HK-2 (cell line): ENCODE results near the gene MACROD2.
"Not testable (repeated sequence)": the region's sequence is repeated elsewhere in the genome, so short reads cannot be mapped to it uniquely, and the experiment has no call there.

Experiments used
- DNase-seq: peaks from one replicate; pipeline ENCODE4 v3.0.0-alpha.2; 2018; ENCODE audit not compliant: unreplicated experiment

The MACROD2 gene

DNA sequence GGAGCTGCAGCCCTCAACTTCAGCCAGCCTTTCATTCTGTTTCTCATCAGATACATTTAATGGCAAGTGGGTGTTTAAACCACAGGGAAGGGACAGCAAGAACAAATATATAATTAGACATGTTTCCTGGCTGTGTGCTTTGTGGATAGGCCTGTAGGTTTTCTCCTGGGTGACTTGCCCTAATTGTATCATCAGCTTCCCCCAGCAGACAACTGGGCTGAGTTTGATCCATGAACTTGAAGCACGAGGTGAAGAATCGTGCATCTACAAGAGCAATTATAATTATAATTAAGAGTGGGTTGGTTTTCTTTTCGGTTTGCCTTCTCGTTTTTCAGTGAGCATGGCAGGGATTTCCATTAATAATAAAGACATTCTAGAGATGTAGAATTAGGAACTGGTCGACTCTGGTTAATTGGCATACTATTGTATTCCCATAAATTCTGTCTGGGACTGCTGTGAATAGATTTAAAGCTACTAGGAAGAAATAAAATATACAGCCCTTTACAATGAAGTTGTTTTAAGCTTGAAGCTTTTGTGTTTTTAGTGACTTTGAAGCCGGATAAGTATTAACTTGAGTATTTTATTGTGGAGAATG, 1525.7 kb downstream of the MACROD2 start:
- DNase-seq, result no peak

DNA sequence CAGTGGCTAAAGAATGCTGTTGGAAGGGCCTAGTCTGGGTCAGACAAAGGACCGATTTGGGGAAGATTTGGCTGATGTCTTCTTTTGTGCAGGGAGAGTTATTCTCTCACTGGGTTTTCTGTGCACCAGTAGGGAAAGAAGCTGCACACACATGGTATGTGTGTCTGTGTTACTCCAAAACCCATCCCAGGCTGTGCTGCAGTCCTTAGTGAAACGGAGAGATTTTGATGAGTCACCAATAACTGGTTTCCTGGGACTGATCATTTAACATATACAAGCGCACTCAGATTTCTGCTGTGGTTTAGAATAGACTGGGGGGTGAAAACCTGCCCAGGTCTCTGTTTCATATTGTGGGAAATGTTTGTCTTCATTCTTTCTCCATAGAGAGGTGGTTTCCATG, 1528.1 kb downstream of the MACROD2 start:
- no peak for DNase-seq

DNA sequence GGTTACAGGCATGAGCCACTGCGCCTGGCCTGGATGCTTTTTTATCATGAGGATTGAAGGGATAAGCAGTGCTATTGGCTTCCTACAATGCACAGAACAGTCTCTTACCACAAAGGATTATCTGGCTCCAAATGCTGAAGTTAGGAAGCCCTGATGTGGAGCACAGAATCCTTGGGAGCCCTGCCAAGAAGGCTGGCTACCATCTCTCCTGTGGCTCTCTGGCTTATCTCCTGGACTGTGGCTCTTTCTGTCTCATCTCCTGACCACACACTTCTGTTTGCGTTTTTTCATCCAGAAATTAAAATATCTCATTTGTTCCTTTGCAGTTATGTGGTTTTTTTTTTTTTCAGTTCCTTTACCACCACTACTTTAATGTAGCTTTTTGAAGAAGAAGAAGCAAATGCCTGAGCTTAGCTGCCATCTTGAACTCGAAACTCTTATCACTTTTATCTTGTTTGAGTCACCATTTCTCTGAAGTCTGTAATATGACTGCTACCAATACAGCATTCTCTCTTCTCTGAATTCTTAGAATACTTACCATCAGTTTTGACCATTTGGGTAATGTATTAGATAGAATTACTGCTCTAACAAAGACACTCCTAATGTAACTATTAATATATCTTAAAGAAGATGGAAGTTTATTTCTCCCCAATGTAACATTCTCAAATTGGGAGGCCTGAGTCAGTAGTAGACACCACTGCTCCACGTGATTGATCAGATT, 1533.2 kb downstream of the MACROD2 start:
- DNase-seq, result no peak

DNA sequence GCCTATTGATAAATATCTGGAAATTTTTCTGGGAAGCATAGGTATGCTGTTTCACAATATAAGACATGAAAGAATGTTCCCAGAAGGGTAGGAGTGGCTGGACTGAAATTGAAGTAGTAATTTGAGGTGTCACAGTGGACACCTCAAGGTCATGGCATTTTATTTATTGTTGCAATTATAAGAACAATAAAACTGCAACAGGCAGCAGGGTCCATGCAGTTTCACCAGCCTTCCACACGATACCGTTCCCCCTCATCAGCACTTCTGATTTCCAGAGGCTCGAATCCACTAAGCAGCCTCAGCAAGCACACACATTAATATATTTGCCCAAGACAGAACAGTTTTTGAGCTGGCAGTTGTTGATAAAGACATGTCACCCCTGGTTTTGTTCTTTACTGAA, 1540.5 kb downstream of the MACROD2 start:
- DNase-seq, result no peak

DNA sequence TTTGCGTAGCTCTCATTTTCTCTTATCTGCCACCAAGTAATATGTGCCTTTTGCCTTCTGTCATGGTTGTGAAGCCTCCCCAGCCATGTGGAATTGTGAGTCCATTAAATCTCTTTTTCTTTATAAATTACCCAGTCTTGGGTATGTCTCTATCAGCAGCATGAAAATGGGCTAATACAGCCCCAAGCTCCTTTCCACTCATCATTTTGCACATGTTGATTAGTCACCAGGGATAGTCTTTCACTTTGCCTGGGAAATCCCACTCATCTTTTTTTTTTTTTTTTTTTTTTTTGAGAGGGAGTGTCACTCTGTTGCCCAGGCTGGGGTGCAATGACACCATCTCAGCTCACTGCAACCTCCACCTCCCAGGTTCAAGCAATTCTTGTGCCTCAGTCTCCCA, 1541.9 kb downstream of the MACROD2 start:
- not testable (repeated sequence) for DNase-seq

DNA sequence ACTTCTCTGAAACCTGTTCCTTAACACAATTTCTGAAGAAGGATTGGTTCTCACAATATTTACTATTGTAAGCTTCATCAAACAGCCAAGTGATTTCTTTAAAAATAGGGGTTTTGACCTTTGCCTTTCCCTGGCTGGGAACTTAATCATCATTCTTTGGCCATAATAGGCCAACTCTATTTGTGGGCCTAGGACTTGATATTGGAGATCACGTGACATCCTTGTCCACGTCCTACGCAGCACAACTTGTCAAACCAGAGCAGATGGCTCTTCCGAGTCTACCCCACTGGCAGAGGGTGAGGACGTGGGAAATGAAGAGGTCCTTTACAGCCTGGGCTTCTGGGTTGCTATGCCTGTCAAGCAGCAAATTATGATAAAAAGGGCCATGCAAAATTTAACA, 1547.3 kb downstream of the MACROD2 start:
- no peak for DNase-seq

DNA sequence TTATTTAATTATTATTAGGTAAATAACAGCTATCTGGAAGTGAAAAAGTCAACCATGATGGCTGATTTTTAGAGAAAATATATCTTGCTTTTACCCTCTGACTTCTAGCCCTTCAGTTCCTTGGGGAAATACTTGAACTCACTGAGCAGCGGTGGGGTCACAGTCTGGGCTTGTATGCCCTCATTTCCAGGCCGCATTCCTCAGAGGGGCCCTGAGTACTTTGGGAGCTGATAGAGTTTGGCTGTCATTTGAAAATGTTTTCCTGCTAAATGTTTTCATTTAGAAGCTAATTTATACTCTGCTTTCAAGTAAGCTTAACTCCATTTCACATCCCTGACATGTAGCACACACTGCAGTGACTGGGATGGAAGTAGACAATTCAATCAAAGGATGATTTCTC, 1549.4 kb downstream of the MACROD2 start:
- no peak for DNase-seq

DNA sequence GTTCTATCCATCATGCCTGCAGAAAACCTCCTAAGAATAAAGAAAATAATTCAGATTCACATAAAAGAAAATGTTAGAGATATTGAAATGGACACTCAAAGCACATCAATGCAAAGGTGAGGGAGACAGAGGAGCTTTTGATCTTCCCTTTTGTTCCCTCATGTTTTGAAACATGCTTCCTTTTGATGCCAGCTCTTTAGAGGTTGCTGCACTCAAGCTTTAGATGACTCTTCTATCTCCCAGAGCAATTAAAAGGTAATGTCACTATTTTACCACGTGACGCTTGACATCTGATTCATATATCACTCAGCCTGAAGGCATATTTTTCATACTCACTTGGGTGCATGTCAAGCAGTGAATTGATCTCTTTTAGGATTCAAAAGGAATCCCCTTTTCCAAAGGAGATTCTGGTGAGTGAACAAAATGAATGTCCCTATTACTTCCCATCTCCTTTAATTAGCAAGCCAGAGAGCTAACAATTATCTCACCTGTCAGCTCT, 1551.3 kb downstream of the MACROD2 start:
- no peak for DNase-seq

DNA sequence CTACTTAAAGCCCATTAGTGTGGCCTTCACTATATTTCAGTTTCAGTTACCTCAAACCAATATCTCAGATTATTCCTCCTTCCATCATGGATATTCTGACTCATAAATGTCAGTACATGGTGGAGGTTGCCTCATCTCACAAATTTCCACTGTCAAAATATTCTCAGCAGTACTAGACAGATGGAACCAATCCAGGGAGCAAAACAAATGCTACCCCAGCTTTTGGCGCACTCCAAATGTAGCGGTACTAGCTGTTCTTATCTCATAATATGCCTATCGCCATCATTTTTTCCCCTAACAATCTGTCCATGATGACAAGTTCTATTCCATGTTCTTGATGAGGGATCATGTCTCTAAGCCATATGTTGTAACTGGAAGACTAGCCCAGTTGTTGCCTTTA, 1551.8 kb downstream of the MACROD2 start:
- no peak for DNase-seq

DNA sequence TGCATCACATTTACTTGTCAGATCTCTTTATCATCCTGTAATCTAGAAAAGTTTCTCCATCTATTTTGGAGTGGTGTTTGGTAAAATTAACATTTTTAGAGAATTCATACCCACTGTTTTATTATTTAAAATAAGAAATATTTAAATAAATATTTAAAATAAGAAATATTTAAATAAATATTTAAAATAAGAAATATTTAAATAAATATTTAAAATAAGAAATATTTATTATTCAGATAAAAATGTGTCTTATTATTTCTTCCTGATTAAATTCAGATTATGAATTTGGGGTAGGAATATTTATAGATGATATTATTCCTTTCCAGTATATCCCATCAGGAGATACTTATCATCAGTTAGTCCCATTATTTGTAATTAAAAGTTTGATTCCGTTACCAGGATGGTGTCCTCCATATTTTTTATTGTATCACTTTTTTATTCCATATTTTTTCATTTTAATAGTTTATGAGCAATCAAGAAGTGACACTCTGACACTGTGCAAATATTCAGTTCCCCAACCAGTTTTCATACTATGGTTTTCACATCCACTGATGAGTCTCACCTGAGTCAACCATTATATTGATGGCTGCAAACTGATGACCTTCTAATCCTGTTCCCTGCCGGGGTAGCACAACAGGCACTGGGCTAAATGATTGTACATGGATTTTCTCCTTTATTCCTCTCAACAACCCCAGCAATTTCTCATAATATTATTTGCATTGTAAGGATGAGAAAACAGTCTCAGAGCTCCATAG, 1555.0 kb downstream of the MACROD2 start:
- DNase-seq, result no peak

DNA sequence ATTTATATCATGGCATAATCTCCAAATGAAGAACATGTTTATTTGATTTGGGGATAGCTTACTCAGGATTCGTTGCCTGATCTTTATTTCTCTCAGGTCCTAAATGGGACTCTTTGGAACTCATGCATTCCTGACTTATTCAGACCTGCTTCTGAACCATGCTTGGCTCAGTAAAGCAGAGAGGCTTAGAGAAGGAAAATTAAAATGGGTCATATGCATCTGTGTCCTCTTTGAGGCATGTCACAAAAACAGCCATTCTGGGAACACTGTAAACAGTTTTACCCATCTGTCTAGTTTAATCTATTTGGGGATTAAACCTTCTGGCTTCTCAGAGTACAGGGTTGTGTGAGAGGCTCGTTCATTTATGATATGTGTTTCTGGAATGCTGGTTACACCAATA, 1560.6 kb downstream of the MACROD2 start:
- no peak for DNase-seq

DNA sequence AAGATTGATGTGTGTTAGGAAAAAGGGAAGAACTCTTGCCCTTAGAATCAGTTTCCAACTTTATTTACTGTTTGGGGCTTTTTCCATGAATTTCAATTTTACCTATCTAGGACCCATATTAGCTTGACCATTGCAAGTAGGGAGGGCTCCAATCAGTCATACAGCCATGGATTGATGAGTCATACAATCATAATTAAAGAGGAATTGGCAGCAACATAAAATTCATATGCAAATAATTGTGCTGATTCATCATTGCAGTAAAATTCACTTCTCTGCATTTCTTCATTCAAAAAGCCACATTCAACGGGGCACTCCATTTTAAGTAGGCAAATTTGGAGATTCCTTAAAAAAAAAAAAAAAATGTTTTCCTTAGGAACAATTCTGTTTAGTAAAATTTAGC, 1561.6 kb downstream of the MACROD2 start:
- no peak for DNase-seq

DNA sequence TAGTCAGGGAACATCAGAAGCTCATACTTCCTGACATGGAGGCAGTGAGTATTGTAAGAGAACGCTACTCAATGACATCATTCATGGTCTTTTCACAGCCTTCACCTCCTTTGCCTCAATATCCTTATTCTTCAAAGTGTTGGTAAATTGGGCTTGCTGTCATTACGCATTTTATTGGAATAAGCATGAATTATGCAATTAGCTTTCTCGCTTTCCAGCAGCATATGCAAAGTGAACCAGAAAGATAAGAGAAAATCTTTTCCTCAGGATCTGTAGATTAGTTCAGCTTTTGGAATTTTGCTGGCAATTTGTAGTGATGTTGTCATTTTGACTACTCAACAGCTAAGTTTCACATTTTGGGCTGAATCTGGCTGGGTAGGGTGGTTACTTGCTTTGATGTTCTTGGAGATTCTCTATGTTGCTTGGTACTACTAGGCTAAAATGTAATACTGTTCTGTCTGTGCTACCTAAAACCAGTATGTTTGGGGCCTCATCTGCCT, 1565.8 kb downstream of the MACROD2 start:
- no peak for DNase-seq

DNA sequence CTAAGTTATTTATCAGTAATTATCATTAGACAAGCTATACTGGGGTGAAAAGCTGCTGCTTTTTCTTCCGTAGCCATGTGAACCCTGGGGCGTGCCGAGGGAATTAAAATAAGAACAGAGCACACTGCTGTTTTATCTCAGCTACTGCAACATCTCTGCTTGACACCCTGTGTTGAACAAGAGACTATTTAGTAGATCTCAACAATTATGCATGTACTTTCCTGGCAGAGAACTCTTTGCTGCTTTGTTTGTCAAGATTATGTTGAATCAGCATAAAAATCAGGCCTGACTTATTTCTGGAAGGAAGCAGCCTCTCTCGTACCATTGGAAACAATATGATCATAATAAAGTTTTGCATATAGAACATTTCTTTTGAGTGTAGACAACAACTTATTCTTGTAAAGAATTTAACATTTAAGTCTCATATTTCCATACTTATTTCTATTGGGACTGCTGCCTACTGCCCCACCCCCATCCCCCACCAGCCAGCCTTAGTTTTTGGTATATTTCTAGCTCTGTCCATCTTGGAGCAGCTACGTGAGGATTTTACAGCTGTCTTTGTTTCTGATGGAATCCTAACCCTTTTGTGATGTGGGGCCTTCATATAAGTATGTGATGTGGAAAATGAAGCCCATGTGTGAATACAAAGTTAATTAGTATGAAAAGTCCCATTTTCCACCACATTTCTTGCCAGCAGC, 1566.5 kb downstream of the MACROD2 start:
- no peak for DNase-seq

DNA sequence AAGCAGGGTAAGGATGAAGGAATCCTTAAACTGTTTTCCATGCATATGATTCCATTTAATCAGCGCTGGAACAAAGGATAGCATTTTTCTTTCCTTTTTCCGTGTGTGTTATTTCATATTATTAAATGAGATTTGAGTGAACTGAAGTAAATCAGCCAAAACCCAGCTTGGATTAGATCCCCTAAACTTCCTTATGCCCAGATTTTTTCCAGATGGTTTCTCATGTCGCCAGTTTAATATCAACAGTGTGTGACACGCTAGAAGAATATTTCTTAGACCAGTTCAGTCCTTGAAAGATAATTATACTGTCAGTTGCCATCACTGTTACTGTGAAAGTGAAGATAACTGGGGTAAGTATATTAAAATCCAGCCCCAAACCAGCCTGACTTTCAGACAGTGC, 1568.5 kb downstream of the MACROD2 start:
- DNase-seq, result no peak

DNA sequence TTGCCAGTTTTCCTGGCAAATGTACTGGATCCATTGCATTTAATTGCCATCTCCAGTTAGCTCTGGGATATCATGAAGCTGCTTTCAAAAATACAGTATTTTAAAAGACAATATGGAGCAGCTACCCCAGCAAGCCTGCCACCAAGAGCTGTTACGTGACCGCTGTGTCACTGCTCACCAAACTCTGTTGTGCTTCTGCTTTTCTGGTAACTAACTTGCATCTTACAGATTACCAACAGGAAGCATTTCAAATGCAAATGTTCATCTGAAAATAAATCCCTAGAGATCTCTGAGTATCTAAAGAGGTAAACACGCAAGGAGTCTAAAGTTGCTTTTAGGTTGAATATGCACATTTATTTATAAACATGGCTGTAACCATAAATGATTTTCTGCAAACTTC, 1569.7 kb downstream of the MACROD2 start:
- no peak for DNase-seq

DNA sequence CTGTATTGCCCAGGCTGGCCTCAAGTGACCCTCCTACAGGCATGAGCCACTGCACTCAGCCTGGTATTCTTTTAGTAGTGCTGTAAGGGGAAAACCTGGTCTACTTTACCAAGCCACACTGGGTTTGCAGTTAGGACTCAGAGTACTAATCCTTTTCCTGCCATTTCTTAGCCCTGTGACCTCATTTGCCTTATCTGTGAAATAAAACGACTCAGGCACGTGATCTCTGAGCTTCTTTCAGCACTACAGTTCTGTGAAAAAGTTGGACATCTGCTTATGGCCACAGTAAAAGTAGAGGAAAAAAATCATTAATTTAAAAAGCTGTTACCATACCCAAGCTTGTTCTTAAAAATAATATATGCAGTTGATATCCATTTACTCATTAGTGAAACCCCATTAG, 1570.5 kb downstream of the MACROD2 start:
- DNase-seq, result no peak

DNA sequence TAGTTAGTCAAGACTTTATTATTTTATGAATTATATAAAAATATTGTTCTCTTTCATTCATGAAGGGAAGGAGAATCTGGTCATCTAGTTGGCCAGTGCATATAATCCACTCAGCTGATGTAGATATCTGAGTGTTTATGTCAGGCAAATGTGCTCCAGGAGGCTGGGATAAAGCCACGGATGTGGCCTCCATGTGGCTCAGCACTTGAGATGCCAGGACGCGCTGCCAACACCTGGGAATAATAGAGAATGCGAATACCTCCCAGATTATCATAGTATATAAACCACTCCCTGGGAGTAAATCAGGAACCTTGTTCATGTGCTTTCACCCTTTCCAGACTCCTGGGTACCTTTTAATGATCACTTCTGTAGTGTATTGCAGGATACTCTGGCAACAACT, 1571.9 kb downstream of the MACROD2 start:
- DNase-seq, result no peak

DNA sequence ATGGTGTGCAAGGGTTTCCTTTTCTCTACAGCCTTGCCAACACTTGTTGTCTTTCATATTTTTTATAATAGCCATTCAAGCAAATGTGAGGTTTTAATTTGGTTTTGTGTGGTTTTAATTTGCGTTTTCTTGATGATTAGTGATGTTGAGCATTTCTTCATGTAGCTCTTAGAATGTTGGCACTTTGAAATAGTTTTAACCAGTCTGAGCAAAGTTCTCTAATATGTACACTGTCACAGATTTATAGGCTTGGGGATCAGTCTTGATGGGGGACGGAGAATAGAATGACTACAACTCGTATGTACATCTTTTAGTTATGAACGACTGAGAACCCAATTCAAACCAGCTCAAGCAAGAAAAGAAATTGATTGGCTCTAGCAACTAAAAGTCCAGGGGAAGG, 1574.8 kb downstream of the MACROD2 start:
- no peak for DNase-seq

DNA sequence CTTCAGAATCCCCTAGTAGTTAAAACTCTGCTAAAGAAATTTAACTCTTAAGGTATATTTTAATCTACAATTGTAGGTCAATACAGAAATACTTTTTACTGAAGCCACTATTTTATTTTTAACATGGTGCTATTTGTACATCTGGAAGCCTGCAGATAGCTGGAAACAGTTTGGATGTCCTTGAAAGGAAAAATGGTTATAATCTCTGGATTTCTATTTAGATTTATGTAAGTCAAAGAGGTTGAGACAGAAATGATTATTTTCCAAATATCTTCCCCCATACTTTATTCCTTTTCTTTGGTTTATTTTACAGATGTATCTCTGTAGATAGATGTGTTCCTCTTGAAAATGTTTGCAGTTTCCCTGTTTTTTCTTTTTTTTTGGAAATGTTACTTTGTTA, 1575.7 kb downstream of the MACROD2 start:
- DNase-seq, result no peak

DNA sequence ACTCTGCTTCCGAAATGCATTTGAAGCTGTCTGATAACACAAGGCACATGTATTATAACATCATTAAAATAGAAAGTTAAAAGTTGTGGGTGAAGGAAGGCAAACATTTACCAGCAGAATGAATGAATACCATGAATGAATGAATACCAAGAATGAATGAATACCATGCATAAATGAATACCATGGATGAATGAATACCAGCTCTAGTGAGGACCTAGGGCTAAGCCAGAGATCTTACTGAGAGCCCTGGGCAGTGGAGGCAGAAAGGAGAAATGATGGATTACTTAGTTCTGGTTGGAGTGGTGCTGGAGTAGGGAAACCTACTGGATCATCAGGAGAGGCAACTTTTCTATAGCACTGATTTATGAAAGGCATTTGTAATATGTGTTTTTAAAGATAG, 1579.9 kb downstream of the MACROD2 start:
- no peak for DNase-seq

DNA sequence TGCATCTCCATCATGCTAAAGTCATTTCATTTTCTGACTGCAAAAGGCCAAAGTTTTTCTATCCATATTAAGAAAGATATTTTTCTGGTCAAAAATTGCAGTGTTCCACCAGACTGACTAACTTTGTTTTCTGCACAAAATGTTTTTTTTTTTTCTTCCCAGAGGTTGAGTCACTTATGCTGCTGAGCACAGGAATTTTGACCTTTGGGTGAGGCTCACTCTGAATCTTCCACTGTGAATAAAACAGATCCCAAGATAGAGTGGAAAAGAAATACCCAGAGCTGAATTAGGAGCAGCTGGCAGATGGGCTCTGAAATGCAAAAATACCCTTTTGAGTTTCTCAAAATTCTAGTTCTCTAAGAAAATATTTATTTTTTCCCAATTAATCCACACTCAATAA, 1581.1 kb downstream of the MACROD2 start:
- no peak for DNase-seq
